Parathyroid adenoma (tissue), 2 donors: ENCODE results near the gene MAP2K5.
A peak's percentile ranks its signal among the peaks of the same experiment; 100 is the strongest.

Experiments used
- H2AFZ ChIP-seq: fragments of 300-600 bp; sonication (generic); one replicate; pipeline ENCODE4 v1.7.0; 2017; ENCODE audit warnings: antibody characterized with exemption, mild to moderate bottlenecking
- H3K27ac ChIP-seq: fragments of 300-600 bp; sonication (generic); one replicate; pipeline ENCODE4 v1.7.0; 2017
- H3K27me3 ChIP-seq: fragments of 300-600 bp; sonication (generic); one replicate; pipeline ENCODE4 v1.7.0; 2017; ENCODE audit warnings: low read length; ENCODE audit not compliant: control insufficient read depth, insufficient read depth
- H3K36me3 ChIP-seq: fragments of 300-600 bp; sonication (generic); one replicate; pipeline ENCODE4 v1.7.0; 2017; ENCODE audit warnings: low read length; ENCODE audit not compliant: control insufficient read depth, insufficient read depth
- H3K4me1 ChIP-seq: fragments of 300-600 bp; sonication (generic); one replicate; pipeline ENCODE4 v1.7.0; 2017; ENCODE audit warnings: control low read depth
- H3K4me2 ChIP-seq: fragments of 300-600 bp; sonication (generic); one replicate; pipeline ENCODE4 v1.7.0; 2017; ENCODE audit warnings: low read length
- H3K4me3 ChIP-seq: fragments of 300-600 bp; sonication (generic); one replicate; pipeline ENCODE4 v1.7.0; 2017; ENCODE audit warnings: low read depth, low read length
- H3K79me2 ChIP-seq: fragments of 300-600 bp; sonication (generic); one replicate; pipeline ENCODE4 v1.7.0; 2017; ENCODE audit warnings: control low read depth
- H3K9ac ChIP-seq: fragments of 300-600 bp; sonication (generic); one replicate; pipeline ENCODE4 v1.7.0; 2017; ENCODE audit warnings: mild to moderate bottlenecking
- H3K9me3 ChIP-seq: fragments of 300-600 bp; sonication (generic); one replicate; pipeline ENCODE4 v1.7.0; 2017; ENCODE audit warnings: low read length; ENCODE audit not compliant: control insufficient read depth
- TF ChIP-seq, protein P1 (sequence below): fragments of 300-600 bp; sonication (generic); IDR thresholded peaks from one replicate; pipeline ENCODE4 v1.7.0; 2017; ENCODE audit warnings: antibody characterized with exemption, mild to moderate bottlenecking
- donor health status: primary hyperparathyroidism.

Gene MAP2K5

DNA sequence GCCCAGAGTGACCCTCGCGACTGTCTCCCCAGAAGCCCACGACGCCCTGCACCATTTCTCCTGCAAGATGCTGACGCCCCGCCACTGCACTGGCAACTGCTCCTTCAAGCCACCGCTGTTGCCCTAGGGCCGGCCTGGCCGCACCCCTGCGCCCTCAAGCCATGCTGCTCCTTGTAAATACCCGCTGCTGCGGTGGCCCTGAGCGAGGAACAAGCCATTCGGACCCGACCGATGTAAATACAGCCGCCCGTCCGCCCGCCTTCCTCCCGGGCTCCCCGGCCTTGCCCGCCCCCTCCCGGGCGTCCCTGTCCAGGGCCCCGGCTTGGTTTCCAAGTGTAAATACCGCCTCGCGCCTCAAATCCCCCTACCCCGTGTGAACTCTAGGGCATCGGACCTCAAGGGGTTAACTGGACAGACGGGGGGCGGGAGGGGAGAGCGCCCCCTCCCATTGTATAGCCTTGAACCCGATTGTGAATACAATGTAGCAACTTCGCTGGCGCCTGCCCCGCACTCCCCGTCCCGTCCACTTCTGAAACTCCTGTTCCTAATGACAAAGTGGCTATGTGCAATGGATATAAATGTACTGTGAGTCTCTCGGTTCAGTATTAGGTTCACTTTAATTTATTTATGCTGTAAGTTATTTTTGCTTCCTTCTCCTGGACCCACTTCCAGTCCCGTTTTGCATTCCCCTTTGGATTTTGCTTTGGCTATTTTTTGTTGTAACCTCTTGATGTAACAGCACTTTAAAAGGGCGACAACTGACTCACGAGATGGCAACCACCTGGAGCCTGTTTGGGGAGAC, 291.4 kb downstream of the MAP2K5 start:
- no peaks in the 10 kb centered on the region for H3K79me2 ChIP-seq
- H3K9ac ChIP-seq, result no peak overlapping the region
- H3K4me3 ChIP-seq, result no peak overlapping the region
- peaks cover 3% of the 10 kb centered on the region for H3K4me1 ChIP-seq
- no peaks in the 10 kb centered on the region for H3K9me3 ChIP-seq
- no peaks in the 10 kb centered on the region for H3K36me3 ChIP-seq
- H3K27me3 ChIP-seq, result no peaks in the 10 kb centered on the region
- no peak overlapping the region for H3K27ac ChIP-seq
- TF ChIP-seq, protein P1, sequence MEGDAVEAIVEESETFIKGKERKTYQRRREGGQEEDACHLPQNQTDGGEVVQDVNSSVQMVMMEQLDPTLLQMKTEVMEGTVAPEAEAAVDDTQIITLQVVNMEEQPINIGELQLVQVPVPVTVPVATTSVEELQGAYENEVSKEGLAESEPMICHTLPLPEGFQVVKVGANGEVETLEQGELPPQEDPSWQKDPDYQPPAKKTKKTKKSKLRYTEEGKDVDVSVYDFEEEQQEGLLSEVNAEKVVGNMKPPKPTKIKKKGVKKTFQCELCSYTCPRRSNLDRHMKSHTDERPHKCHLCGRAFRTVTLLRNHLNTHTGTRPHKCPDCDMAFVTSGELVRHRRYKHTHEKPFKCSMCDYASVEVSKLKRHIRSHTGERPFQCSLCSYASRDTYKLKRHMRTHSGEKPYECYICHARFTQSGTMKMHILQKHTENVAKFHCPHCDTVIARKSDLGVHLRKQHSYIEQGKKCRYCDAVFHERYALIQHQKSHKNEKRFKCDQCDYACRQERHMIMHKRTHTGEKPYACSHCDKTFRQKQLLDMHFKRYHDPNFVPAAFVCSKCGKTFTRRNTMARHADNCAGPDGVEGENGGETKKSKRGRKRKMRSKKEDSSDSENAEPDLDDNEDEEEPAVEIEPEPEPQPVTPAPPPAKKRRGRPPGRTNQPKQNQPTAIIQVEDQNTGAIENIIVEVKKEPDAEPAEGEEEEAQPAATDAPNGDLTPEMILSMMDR, result peak; percentile 26
- peak overlapping the region; percentile 0 for H3K4me2 ChIP-seq
- peak overlapping the region; percentile 28 for H2AFZ ChIP-seq

DNA sequence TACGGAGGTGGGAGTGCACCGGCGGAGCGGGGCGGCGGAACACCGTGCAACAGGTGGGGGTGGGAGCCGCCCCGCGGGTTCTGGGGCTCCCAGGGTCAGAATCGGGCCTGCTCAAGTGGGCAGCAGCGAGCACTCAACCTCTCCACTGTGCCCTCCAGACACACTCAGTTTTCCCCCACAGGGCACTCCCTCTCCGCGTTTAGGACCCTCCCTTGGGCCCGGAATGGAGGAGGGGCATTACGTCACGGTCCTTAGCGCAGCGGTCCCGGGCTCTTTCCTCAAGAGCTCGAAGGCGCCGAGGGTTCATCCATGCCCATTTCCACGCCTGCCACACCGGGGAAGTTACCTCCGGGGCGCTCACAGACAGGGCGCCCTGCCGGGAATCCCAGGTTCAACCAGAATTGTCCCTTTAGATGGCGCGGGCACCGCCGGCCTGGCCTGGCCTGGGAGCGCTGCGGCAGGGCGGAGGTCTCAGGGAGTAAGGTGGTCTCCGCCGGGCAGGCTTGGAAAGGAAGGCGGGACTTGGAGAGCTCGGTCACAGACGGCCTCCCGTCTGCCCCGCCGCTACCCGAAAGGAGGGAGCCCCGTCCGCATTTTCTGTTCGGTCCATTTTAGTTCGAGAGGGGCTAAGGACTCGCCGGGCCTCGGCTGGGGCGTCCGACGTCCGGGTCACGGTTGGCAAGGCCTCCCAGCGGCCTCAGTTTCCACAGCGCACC, 292.2 kb downstream of the MAP2K5 start:
- Histone ChIP-seq H3K4me3 (peak overlapping the region; percentile 22), H3K27ac (no peak overlapping the region), H2AFZ (peak overlapping the region; percentile 56), H3K79me2 (no peaks in the 10 kb centered on the region), H3K9me3 (no peaks in the 10 kb centered on the region), H3K4me1 (peaks cover 3% of the 10 kb centered on the region), H3K36me3 (no peaks in the 10 kb centered on the region), H3K9ac (no peak overlapping the region), H3K27me3 (no peaks in the 10 kb centered on the region), H3K4me2 (peak overlapping the region; percentile 21)
- TF ChIP-seq, protein P1, result no peak

DNA sequence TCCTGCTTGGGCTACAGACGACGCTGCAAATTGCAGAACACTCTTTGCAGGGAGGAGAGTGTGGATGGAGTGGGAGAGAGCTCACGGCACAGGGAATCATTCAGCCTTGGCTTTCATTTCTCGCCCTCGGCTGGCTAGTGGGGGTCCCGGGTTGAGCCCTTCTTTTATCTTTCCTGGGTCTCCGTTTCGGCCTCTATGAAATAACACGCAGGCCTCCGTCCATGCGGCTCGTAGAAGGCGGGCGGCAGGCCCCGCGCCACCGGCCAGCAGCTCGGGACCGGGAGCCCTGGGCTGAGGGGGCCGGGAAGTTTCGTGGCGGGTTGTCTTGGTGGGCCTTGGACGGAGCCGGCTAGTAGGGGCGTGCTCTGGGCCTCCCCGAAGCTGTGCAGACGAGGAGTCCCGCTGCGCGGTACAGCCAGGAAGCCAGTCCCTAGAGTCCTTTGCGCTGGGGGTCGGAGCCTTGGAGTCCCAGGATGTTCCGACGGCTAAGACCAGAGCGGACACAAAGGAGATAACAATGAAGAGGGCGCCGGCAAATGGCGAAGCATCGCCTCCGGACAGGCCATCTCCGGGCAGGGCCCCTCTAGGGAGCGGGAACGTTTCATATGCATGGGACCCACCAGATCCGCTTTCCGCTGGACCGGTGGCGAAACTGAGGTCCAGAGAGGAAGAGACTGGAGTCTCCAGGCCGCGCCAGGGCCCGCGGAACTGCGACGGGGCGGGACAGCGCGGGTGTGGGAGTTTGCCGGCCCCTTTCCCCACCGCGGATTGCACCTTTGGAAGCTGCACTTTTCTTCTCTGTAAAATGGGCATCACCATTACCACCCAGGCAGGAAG, 293.0 kb downstream of the MAP2K5 start:
- H3K9ac ChIP-seq, result no peak overlapping the region
- H3K4me3 ChIP-seq, result peak overlapping the region; percentile 22
- peak overlapping the region; percentile 56 for H2AFZ ChIP-seq
- no peaks in the 10 kb centered on the region for H3K79me2 ChIP-seq
- peak overlapping the region; percentile 65 for H3K4me2 ChIP-seq
- H3K27me3 ChIP-seq, result no peaks in the 10 kb centered on the region
- H3K27ac ChIP-seq, result no peak overlapping the region
- H3K36me3 ChIP-seq, result no peaks in the 10 kb centered on the region
- no peaks in the 10 kb centered on the region for H3K9me3 ChIP-seq
- peaks cover 3% of the 10 kb centered on the region for H3K4me1 ChIP-seq
- TF ChIP-seq, protein P1, result no peak

DNA sequence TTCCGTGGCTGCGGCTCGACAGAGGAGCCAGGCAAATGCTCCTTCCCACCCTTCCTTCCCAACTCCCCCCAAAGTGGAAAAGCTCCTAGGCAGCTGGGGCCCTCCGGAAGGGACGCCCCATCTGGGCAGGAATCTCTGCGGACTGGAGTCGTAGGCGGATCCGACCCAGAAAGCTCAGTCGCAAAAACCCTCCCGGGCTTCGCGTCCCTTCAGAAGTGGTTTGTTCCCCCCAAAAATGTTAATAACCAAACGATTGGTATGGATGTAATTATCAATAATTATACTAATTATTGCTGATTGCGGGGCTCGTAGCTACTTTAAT, 293.6 kb downstream of the MAP2K5 start:
- no peaks in the 10 kb centered on the region for H3K9me3 ChIP-seq
- peaks cover 3% of the 10 kb centered on the region for H3K4me1 ChIP-seq
- no peak overlapping the region for H3K9ac ChIP-seq
- H3K79me2 ChIP-seq, result no peaks in the 10 kb centered on the region
- H3K27ac ChIP-seq, result no peak overlapping the region
- no peaks in the 10 kb centered on the region for H3K36me3 ChIP-seq
- H3K27me3 ChIP-seq, result no peaks in the 10 kb centered on the region
- TF ChIP-seq, protein P1, result no peak
- H3K4me2 ChIP-seq, result peak overlapping the region; percentile 65
- no peak overlapping the region for H3K4me3 ChIP-seq
- H2AFZ ChIP-seq, result peak overlapping the region; percentile 29
